Calu3 (cell line): ENCODE measurements around the gene HMCN1. TPM values are rescaled to one million over a fixed set of nuclear protein-coding genes. Genes with fewer than 3 reads are reported as not detected.
"Not testable (repeated sequence)": the region's sequence is repeated elsewhere in the genome, so short reads cannot be mapped to it uniquely, and the experiment has no call there.

Experiments used
- BruUV-seq: library from RNA; stranded (reverse); fragments of 400-500 nt; replicated peaks from 2 replicates; lab custom pipeline; 2021; lab: Mats Ljungman, UMichigan
- CTCF ChIA-PET: fragments of 300-600 bp; sonication (Branson Sonifier 250); formaldehyde crosslinking; loops from one replicate; lab custom pipeline; 2022; ENCODE audit warnings: antibody characterized with exemption; lab: Charles Lee
- DNase-seq: peaks from one replicate; pipeline ENCODE4 v3.0.0; 2022
- H3K27ac Mint-ChIP-seq: one replicate; pipeline ENCODE4 v1.8.0; 2022; ENCODE audit warnings: mixed read lengths; ENCODE audit not compliant: unreplicated experiment
- H3K27me3 Mint-ChIP-seq: one replicate; pipeline ENCODE4 v1.8.0; 2022; ENCODE audit warnings: mixed read lengths; ENCODE audit not compliant: unreplicated experiment
- H3K36me3 Mint-ChIP-seq: one replicate; pipeline ENCODE4 v1.8.0; 2022; ENCODE audit warnings: mild to moderate bottlenecking, moderate library complexity, mixed read lengths; ENCODE audit not compliant: insufficient read depth, unreplicated experiment
- H3K4me1 Mint-ChIP-seq: one replicate; pipeline ENCODE4 v1.8.0; 2022; ENCODE audit warnings: mild to moderate bottlenecking, low read depth, mixed read lengths; ENCODE audit not compliant: unreplicated experiment
- H3K4me3 Mint-ChIP-seq: one replicate; pipeline ENCODE4 v1.8.0; 2022; ENCODE audit warnings: mild to moderate bottlenecking, low read depth, moderate library complexity, mixed read lengths; ENCODE audit not compliant: unreplicated experiment
- H3K9me3 Mint-ChIP-seq: one replicate; pipeline ENCODE4 v1.8.0; 2022; ENCODE audit warnings: low read depth, mixed read lengths; ENCODE audit not compliant: unreplicated experiment
- intact Hi-C: fragments of 100-400 bp; cut with micrococcal nuclease; formaldehyde crosslinking; loops from one replicate; pipeline ENCODE4 v1.10.0; 2022; ENCODE audit not compliant: unreplicated experiment
- total RNA-seq: library from RNA; stranded (reverse); gene quantifications from 2 replicates; pipeline ENCODE4 v1.2.3, GENCODE V29; 2022
- TF ChIP-seq, protein P1 (sequence below): fragments of 200-600 bp; IDR thresholded peaks from one replicate; pipeline ENCODE4 v1.8.0; 2022; ENCODE audit warnings: antibody characterized with exemption; ENCODE audit not compliant: unreplicated experiment

The HMCN1 gene
- total RNA-seq, 1 experiment from 2014 or later: 0.05 TPM

DNA sequence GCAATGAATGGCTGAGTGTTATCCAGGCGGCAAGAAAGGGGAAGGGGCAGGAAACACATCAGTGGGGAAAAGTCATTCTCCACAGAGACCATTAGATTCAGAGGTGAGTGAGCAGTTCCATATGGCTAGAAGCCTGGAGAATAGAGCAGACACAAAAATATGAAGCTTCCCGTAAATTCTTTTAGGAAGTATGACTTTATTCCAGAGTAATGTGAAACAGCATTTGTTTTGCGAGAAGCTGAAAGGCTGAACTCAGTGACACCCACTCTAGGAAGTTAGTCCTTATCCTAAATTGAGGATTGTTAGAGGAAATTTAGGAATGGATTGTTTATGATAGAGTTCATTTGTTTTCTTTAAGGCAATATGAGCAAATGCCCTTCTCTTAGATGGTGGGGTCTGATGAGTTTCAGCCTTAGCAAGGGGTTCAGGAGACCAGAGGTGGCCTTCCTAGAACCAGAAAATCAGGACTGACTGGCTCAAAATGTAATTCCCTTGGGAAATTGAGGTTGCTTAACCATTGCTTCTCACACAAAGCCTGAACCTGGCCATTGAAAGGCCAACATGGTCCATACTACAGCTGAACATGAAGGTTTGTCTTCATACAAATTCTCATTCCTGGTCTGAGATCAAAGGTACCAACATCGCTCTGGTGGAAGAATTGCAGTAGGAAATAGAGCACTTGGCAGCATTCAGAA is 473.3 kb downstream of the HMCN1 start:
- CTCF ChIA-PET: no interaction called here
- Mint-ChIP-seq H3K9me3 (no peaks in the 10 kb centered on the region), H3K27me3 (no peaks in the 10 kb centered on the region), H3K4me3 (no peak overlapping the region), H3K27ac (no peak overlapping the region), H3K4me1 (no peaks in the 10 kb centered on the region), H3K36me3 (no peaks in the 10 kb centered on the region)
- no peak for DNase-seq
- intact Hi-C loops: no loop called here
- BruUV-seq: no TSS peak
- TF ChIP-seq, protein P1, sequence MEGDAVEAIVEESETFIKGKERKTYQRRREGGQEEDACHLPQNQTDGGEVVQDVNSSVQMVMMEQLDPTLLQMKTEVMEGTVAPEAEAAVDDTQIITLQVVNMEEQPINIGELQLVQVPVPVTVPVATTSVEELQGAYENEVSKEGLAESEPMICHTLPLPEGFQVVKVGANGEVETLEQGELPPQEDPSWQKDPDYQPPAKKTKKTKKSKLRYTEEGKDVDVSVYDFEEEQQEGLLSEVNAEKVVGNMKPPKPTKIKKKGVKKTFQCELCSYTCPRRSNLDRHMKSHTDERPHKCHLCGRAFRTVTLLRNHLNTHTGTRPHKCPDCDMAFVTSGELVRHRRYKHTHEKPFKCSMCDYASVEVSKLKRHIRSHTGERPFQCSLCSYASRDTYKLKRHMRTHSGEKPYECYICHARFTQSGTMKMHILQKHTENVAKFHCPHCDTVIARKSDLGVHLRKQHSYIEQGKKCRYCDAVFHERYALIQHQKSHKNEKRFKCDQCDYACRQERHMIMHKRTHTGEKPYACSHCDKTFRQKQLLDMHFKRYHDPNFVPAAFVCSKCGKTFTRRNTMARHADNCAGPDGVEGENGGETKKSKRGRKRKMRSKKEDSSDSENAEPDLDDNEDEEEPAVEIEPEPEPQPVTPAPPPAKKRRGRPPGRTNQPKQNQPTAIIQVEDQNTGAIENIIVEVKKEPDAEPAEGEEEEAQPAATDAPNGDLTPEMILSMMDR: no peak

DNA sequence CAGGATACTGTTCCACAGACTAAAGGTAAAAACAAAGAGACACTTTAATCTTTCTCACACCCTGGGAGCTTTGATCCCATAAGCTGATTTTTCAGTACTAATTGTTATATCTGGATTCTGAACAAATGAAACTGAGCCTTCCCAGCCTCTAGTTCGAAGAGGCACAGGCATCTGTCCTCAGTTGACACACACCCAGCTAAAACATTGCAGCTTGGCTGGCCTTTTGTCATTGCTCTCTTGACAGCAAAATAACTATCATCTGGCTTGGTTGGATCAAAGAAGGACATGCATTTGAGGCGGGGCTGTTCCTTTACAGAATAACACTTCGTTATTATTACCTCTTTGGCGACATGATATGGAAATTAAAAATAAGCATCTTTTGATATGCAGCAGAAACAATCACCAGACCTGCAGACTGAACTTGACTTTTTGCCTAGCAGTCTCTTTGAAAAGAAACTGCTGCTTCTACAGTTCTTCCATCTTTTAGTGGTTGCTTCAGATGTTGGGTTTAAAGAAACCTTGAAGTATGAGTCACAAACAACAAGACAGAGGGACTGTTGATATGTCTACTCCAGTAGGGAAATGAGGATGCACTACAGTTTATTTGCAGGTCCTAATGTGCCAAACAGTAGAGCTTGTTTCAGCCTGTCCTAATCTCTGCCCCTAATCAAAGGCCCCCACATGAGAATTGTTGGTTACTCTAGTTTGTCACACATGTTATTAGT is 474.4 kb downstream of the HMCN1 start:
- Mint-ChIP-seq H3K27ac (no peak overlapping the region), H3K27me3 (no peaks in the 10 kb centered on the region), H3K4me3 (no peak overlapping the region), H3K4me1 (no peaks in the 10 kb centered on the region), H3K9me3 (no peaks in the 10 kb centered on the region), H3K36me3 (no peaks in the 10 kb centered on the region)
- intact Hi-C loops: no loop called here
- BruUV-seq: no TSS peak
- TF ChIP-seq, protein P1: no peak
- CTCF ChIA-PET: no interaction called here
- no peak for DNase-seq

DNA sequence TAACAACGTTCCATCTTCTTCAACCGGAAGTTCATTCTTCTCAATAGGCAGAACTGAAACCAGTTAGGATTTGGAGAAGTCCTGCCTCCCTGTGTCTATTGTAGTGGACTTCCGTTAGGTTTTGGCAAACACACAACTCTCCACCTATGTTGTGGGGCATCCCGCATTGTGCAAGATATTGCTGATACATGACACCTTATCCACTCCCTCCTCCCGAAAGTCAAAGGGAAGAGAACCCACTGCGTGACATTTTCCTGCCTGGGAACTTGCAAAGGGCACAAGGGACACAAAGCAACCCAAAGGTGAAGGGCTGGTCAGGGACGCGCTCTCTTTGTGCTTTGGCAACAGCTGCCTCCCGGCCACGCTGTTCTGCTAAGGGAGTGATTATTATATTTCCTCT is 476.1 kb downstream of the HMCN1 start:
- Mint-ChIP-seq H3K36me3 (no peaks in the 10 kb centered on the region), H3K9me3 (no peaks in the 10 kb centered on the region), H3K27me3 (no peaks in the 10 kb centered on the region), H3K27ac (no peak overlapping the region), H3K4me3 (no peak overlapping the region), H3K4me1 (no peaks in the 10 kb centered on the region)
- no TSS peak for BruUV-seq
- intact Hi-C loops: loop anchor here (10.0 kb wide), 1 partner anchor 895 kb away; the partner anchor contains the start of gene IVNS1ABP
- DNase-seq: no peak
- CTCF ChIA-PET: interaction anchor here (1.2 kb wide), 1 partner anchor 397 kb away, joined by 4 read pairs; no protein-coding TSS in a partner anchor
- TF ChIP-seq, protein P1: no peak

DNA sequence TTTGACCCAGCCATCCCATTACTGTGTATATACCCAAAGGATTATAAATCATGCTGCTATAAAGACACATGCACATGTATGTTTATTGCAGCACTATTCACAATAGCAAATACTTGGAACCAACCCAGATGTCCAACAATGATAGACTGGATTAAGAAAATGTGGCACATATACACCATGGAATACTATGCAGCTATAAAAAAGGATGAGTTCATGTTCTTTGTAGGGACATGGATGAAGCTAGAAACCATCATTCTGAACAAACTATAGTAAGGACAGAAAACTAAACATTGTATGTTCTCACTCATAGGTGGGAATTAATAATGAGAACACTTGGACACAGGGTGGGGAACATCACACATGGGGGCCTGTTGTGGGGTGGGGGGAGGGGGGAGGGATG is 477.4 kb downstream of the HMCN1 start:
- H3K4me1 Mint-ChIP-seq, DNase-seq, BruUV-seq, H3K27ac Mint-ChIP-seq, H3K4me3 Mint-ChIP-seq, H3K27me3 Mint-ChIP-seq, H3K9me3 Mint-ChIP-seq, CTCF ChIA-PET, H3K36me3 Mint-ChIP-seq: not testable (repeated sequence)
- intact Hi-C loops: loop anchor here (10.0 kb wide), 1 partner anchor 897 kb away; the partner anchor contains the start of gene IVNS1ABP
